CD4-positive, alpha-beta T cell treated with Interleukin-4 for 4 hours (primary cell): ENCODE data around the gene DNLZ.
"Not testable (repeated sequence)": the region's sequence is repeated elsewhere in the genome, so short reads cannot be mapped to it uniquely, and the experiment has no call there.

Source experiments
- DNase-seq: peaks from one replicate; pipeline ENCODE4 v3.0.0-alpha.2; 2020

DNLZ gene

GRCh38 chr9:136358016-136358415, 5.5 kb downstream of the DNLZ start:
- DNase-seq, result no peak

DNA sequence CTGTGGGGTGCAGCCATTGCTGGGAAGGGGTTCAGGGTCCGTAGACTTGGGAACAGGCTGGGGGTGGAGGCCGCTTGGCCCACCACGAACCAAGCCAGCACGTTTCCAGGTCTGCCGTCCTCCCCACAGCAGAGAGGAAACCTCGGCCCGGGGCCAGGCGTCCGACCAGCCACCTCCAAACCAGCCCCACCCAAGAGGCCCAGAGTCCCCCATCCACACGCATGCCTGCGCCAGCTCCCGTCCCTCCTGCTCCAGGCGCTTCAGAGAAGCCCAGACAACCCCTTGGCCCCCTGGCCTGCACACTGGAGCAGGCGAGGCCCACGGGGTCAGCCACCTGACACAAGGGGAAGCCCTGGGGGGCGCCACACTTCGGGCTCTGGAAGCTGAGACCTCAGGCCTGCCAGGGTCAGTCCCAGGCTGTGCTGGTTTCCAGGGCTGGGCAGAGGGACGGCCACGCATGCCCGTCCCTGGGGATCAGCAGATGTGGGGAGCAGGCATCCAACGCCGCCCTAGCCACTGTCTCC, 6.3 kb downstream of the DNLZ start:
- no peak for DNase-seq

DNA sequence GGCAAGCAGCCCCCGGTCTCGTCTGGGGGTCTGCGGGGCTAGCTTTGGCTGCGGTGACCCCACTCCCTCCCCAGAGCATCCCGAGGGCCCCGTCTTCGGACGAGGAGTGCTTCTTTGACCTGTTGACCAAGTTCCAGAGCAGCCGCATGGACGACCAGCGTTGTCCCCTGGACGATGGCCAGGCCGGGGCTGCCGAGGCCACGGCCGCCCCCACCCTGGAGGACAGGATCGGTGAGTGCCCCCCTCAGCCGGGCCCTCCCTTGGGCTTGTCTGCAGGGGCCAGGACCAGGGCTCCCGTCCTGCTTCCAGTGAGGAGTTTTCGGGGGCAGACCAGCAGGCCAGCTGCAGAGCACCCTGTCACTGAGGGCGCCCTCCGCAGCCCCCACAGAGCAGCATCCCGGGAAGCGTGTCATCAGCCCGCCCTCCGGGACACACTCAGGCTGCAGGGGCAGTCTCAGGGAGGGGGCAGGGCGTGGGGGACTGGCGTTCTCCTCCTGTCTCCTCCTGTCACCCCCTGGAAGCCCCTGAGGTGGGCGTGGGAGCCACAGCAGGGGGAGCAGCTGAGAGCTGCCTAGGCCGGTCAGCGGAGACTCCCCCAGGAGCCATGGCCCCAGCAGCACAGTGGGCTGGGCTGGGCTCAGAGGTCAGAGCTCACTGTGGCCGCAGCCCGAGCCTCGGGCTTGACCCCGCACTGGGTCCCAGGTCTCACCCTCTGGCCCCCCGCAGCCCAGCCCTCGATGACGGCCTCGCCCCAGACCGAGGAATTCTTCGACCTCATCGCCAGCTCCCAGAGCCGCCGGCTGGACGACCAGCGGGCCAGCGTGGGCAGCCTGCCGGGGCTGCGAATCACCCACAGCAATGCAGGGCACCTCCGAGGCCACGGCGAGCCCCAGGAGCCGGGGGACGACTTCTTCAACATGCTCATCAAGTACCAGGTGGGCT, 7.7 kb downstream of the DNLZ start:
- no peak for DNase-seq

DNA sequence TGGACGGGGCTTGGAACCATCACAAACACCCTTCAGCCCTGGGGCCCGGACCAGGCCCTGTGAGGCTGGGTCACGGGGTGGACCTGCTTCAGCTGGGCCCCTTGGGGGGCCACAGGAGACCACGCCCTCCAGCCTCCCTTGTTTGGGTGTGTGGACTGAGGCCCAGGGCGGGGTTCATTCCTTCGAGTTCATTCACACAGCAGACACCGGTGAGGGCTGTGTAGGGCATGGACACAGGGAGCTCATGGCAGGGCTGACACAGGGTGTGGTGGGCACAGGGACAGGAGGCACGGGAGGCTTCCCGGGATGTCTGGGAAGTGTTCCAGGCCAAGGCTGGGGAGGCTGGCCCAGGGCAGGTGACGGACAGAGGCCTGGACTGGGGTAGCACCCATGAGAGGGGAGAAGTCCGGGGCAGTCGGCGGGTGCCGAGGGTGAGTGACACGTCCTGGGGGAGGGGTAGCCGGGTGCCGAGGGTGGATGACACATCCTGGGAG, 8.9 kb downstream of the DNLZ start:
- DNase-seq, result no peak

GRCh38 chr9:136353757-136354488, 9.6 kb downstream of the DNLZ start:
- DNase-seq, result no peak

GRCh38 chr9:136353088-136353487, 10.5 kb downstream of the DNLZ start:
- DNase-seq, result no peak

DNA sequence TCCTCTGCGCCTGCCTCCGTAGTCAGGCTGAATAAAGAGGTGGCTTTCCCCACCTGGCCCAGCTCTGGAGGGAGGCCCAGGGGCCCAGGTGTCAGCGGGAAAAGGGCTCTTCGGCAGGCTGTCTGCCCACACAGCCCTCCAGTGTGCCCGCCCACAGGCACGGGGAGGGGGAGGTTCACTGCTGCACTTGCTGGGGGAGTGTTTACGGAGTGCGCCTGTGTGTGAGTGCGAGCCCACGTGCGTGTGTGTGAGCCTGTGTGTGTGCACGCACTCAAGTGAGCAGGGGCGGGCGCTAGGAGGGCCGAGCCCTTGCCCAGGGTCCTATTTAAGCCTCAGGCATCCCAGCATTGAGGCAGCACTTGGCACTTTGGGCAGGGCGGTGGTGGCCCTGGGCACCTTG, 10.9 kb downstream of the DNLZ start:
- DNase-seq, result no peak

DNA sequence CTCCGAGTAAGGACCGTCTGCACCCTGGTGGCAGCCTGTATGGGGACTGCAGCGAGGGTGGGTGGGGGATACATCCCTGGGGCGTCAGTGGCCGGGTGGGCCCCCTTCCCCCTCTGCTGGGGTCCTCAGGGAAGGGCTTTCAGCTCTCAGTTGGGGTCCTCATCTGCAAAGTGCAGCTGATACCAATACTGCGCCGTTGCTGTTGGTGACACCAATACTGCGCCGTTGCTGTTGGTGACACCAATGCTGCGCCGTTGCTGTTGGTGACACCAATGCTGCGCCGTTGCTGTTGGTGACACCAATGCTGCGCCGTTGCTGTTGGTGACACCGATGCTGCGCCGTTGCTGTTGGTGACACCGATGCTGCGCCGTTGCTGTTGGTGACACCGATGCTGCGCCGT, 11.7 kb downstream of the DNLZ start:
- DNase-seq, result not testable (repeated sequence)

- DNase-seq, result no peak
Observed at GRCh38 chr9:136351252-136351800, 12.2 kb downstream of the DNLZ start.

DNA sequence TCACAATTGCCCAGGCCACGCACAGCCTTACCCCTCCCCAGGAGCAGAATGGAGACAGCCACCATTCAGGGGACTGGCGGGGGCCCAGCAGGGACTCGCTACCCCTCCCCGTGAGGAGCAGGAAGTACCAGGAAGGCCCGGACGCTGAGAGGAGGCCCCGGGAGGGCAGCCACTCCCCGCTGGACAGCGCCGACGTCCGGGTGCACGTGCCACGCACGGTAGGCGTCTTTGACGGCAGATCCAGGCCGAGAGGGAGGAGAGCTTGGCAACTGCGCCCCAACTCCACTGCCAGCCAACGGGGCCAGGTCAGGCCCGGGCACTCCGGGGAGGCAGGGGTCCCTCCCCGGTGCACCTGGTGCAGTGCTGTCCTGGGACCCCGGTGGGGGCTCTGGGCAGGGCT, 14.0 kb downstream of the DNLZ start:
- DNase-seq, result no peak

- no peak for DNase-seq
Observed at GRCh38 chr9:136348691-136349090, 14.9 kb downstream of the DNLZ start.

DNA sequence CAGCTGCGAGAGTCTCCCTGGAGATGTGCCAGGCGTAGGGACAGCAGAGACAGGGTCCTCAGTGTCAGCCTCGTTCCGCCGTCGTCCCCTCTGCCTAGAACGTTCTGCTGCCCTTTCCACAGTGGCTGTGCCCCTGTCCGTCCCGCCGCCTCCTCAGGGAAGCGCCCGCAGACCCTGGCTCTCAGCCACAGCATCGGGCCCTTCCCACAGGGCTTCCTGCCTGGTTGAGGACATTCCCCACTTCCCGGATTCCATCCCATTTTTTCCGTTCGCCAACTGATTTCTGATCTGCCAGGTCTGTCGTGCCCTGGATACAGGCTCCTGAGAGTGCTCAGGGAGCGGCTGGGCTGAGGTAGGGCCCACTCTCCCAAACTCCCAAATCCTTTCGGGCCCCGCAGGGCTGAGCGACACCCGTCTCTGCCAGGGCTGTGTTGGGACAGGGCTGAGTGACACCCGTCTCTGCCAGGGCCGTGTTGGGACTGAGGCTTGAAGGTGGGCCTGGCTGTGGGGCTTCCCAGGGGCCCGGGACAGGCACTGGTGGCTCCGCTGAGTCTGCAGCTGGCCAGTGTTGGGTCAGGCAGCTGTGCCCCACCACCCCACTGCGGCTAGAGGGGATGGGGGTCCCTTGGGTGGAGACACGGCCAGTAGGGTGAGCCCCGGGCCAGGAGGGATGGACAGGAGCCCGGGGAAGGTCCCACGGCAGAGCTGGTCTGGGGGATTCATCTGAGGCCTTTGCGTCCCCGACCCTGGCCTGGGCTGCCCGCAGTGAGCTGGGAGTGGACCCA, 15.9 kb downstream of the DNLZ start:
- no peak for DNase-seq

- no peak for DNase-seq
Observed at GRCh38 chr9:136346927-136347465, 16.5 kb downstream of the DNLZ start.

- DNase-seq, result no peak
Observed at GRCh38 chr9:136346157-136346481, 17.4 kb downstream of the DNLZ start.

DNA sequence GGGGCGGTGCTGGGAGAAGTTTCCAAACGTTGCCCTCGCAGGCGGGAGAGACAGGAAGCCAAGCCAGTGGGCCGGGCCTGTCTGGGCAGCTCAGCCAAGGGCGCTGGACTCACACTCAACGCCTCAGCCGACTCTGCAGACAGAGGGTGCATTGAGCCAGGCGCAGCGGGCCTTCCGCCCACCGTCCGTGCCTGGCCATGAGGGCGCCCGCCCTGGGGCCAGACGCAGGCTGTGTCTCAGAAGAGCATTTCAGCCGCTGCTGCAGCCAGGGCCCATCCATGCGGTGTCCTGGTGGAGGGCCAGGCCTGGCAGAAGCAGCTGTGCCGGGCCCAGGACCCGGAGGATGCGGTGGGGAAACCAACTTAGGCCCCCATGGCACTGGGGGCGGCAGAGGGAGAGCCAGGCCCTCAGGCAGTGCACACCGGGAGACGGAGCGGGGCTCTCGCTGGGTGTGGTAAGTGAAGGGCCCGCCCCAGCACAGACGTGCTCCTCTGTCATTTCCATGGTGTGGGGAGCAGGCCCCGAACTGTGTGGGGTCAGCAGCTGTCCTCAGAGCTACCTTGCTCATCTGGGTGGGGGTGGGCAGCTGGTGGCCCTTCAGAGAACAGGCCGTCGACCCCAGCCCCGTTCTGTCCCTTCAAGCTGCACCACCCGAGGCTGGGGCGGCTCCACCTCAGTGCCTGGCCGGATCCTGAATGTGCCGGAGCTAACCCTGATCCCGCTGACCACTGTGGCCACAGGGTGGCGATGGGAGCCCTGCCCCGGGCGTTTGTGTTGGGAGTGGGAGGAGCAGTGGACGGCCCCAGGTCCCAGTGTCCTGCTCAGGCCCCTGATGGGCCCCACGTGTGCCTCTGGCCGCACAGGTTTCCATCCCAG, 18.0 kb downstream of the DNLZ start:
- no peak for DNase-seq

DNA sequence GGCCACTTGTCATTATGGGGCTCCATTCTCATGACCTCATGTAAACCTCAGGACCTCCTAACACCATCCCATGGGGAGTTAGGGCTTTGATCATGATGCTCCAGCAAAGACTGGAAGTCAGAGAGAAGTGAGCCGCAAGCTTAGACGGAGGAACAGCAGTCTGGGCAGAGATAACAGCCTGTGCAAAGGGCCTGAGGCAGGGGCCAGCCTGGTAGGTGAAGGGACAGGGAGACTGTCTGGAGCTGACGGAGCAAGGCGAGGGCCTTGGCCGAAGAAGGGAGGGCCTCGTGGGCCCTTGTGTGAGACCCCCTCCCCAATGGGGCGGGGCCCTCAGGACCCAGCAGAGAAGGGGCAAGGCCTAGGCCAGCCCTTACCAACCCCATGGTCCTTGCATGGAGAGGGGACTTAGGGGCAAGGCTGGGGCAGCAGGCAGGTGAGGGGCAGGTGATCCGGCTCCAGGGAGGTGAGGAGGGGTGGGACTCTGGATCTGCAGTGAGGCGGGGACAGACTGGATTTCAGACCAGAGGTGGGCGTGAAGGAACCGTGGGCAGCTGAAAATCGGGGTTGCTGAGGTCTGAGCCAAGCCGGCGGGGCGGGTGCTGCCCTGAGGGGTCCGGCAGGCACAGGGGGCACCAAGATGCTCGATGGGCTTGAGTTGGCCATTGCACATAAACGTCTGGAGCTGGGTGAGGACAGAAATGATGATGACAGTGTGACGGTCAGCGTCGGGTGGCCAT, 18.8 kb downstream of the DNLZ start:
- DNase-seq, result no peak

DNA sequence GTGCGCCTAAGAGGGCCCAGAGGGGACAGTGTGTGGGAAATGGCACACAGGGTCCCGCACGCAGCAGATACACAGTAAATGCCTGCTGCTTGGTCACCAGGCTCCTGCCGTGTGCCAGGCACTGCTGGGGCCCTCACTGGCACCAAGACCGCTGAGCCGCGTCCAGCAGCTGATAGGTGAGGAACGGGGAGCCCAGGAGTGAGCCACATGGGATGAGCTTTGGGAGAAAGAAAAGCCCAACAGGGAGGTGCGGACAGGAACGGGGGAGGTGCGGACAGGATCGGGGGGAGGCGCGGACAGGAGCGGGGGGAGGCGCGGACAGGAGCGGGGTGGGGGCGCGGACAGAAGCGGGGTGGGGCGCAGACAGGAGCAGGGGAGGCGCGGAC, 19.7 kb downstream of the DNLZ start:
- DNase-seq, result no peak

GRCh38 chr9:136343121-136343883, 20.2 kb downstream of the DNLZ start:
- DNase-seq, result no peak

GRCh38 chr9:136342181-136343120, 21.1 kb downstream of the DNLZ start:
- DNase-seq, result peak; percentile 33
